Fibroblast of skin of right quadriceps (primary cell): ENCODE results near the gene RAPGEF4.
A peak's percentile ranks its signal among the peaks of the same experiment; 100 is the strongest.

Experiments used
- DNase-seq: peaks from one replicate; pipeline ENCODE4 v3.0.0-alpha.2; 2013

Gene RAPGEF4

GRCh38 chr2:172976116-172976515, 240.5 kb downstream of the RAPGEF4 start:
- no peak for DNase-seq

DNA sequence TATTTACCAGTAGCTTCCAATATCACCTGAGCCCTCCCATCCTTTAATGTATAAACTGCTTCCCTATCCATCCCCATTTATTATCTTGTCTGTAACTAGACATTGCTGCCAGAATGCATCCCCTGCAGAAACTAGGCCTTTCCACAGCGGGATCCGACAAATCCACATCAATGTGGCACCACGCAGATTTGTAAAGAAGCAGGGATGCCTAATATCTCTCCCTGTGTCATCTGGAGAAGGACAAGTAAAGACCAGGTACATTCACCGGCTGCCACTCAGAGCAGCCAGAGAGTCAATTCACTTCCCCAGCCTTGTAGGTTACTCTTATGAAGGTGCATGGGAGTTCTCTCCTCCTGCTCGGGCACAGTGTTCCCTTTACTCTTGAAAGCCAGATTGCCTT, 241.2 kb downstream of the RAPGEF4 start:
- DNase-seq, result no peak

DNA sequence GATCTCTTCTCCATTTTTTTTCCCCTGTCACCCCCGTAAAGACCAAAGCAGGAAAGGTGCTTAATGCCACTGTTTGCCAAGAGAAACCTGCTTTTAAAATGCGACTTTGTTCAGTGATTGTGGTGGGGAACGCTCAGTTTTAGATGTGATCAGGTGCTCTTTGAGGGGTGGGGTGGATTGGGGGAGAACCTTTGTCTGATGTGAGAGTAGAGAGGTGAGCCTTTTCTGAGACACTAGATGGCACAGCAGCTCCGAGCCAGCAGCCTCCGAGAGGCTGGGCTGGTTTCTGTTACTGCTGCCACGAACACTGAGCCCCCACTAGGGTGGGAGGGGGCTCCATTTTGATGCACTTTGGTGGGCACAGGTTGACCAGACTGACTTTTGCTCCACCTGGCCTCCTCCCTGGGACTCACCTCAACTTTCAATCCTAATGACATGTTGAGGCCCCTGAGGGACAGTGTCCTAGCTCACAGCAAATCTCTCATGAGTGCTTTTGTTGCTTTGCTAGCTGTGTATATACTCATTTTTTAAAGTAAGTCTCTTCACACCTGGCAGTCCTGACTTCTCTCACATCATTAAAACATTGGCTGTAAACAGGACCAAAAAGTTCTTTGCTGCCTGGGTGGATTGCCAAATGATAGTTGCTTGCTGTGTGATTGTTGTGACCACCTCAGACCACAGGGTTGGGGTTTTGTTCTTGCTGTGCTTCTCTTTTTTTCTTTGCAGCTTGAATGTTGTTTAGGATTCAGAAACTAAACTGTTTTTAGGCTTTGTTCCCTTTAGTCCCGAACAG, 241.8 kb downstream of the RAPGEF4 start:
- no peak for DNase-seq

- no peak for DNase-seq
Observed at GRCh38 chr2:172978063-172978383, 242.4 kb downstream of the RAPGEF4 start.

GRCh38 chr2:172985139-172985892, 249.7 kb downstream of the RAPGEF4 start:
- DNase-seq, result no peak

GRCh38 chr2:172986040-172986439, 250.4 kb downstream of the RAPGEF4 start:
- DNase-seq, result no peak

DNA sequence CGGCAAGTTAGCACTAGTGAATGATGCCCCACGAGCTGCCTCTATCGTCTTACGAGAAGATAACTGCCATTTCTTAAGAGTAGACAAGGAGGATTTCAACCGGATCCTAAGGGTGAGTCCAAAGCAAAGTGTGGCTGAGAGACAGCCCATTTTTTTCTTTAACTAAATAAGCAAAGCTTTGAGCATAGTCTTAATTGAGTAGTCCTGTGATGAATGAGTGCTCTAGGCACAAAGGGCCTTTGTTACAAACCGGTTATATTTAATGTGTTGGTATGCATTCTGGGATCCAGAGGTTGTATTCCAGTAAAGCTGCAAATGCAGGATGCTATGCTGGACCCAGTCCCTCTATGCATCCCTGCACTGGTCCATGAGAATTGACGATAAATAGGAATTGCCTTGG, 253.1 kb downstream of the RAPGEF4 start:
- no peak for DNase-seq

DNA sequence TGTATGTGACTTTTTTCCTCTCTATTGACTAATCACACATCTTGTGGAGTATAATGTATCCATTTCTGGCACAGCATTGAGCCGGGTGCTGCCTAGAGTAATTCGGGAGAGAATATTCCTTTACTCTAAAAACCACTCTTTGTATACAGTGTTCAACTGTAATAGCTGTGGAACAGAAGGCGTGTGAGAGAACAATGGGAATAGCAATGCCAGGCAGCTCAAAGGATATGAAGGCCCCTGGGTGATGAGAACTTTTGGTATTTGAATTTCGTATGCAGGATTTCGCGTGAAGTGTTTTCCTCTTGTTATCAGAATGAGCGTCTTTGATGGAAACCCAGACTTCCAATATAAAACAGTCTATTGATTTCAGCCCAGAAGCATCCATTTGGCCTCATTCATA, 255.4 kb downstream of the RAPGEF4 start:
- no peak for DNase-seq

DNA sequence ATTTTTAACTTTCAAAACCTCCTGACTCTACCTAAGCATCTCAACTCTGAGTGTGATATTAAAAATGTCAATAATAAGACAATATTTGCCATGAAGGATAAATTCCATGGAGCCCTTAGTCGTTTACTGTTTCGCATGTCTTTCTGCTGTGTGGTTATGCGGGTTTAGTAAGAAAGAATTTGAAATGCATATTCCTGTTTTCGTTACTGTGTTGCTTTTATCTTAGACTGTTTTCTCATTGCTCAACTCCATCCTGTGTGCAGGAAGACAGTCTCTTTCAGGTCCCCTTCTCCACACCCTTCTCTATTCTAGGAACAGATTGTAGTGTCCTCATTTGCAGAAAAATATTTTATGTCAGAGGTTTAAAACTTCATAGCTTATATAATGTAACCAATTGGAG, 257.5 kb downstream of the RAPGEF4 start:
- DNase-seq, result no peak

GRCh38 chr2:172993931-172994717, 258.5 kb downstream of the RAPGEF4 start:
- peak; percentile 34 for DNase-seq

DNA sequence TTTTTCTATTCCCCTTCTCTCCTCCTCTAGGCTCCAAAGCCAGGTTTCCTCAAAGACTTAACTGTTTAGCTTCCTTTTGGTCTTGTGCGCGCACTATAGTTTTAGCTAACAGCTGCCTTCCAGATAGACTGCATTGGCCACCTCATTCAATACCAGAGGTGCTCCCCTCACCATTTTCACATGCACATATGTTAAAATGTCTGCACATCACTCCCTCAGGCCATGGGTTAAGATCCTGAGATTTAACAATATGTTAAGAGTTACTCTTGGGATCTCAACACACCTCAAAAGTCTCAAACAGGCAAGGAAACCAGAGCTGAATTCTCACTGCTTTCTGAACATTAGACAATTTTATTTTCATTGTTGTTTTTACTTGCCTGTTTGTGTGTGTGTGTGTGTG, 259.2 kb downstream of the RAPGEF4 start:
- DNase-seq, result no peak

- DNase-seq, result peak; percentile 97
Observed at GRCh38 chr2:172995323-172996244, 259.9 kb downstream of the RAPGEF4 start.

DNA sequence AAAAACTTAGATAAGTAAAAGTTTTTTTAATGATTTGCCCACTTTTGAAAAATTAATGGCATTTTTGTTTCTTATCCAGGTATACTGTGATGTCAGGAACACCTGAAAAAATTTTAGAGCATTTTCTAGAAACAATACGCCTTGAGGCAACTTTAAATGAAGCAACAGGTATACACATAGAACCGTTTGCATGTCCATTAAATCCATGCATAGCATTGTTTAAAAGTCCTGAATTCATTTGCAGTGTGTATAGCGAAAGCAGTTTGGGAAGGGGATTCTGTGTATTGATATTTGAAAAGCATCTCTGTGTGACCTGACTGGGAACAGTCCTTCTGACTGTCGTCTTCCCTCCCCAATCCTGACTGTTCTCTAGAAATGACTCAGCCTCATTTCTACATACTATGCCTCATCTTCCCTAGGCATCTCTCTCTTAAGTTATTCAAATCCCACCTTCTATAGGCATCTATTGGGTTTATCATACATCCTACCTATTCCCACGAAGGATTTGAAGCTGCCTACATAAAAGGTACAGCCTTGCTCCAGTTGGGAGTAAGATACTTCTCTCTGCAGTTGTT, 260.8 kb downstream of the RAPGEF4 start:
- peak; percentile 48 for DNase-seq

DNA sequence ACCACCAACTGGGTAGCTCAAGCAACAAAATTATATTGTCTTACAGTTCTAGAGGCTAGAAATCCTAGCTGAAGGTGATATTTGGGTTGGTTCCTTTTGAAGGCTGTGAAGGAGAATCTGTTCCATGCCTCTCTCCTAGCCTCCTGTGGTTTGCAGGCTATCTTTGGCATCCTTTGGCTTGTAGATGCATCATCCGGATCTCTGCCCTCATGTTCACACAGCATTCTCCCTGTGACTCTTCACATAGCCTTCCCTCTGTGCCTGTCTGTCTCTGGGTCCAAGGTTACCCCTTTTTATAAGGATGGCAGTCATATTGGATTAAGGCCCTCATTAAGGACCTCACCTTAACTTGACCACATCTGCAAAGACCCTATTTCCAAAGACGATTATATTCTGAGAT, 261.4 kb downstream of the RAPGEF4 start:
- DNase-seq, result no peak

GRCh38 chr2:172998547-172999272, 263.1 kb downstream of the RAPGEF4 start:
- DNase-seq, result peak; percentile 64

DNA sequence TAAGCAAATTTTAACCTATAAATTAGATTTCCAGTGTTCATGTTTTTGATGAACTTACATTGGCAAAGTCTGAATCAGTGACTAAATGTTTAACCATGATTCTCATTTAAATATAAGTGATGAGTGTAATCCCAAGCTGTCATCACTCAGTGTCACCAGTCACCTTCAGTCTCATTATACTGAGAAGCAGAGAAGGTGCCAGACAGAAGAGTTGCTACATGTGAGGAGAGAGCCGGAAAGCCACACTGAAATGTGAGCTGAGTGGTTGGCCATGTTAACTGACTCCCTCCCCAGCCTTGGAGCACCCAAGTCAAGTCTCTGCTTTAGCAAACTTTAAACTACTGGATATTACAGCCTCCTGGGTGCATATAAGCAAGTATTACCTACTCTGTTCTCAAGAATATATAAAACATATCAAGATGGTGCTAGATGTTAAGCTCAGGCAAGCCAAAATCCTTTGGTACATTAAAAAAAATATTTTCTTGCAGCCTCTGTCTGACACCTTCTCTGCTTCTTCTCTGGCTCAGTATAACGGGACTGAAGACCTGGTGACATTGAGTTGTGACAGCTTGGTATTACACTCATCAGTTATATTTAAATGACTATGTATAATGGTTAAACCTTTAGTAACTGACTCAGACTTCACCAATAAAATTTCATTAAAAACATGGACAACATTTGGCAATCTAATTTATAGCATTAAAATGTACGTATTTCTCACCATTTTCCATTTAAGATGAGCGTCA, 264.2 kb downstream of the RAPGEF4 start:
- DNase-seq, result peak; percentile 81

- DNase-seq, result no peak
Observed at GRCh38 chr2:173001664-173002604, 266.3 kb downstream of the RAPGEF4 start.

GRCh38 chr2:173002751-173003541, 267.3 kb downstream of the RAPGEF4 start:
- no peak for DNase-seq

GRCh38 chr2:173008786-173009185, 273.1 kb downstream of the RAPGEF4 start:
- no peak for DNase-seq
